NCI-H2107 treated with DMSO at 0.1 percent for 48 hours (cell line): ENCODE results near the gene CNTRL.
"Not testable (repeated sequence)": the region's sequence is repeated elsewhere in the genome, so short reads cannot be mapped to it uniquely, and the experiment has no call there.

Experiments
- DNase-seq: peaks from one replicate; lab custom pipeline; 2025; ENCODE audit not compliant: unreplicated experiment; lab: John Stamatoyannopoulos, UW

Gene CNTRL, protein sequence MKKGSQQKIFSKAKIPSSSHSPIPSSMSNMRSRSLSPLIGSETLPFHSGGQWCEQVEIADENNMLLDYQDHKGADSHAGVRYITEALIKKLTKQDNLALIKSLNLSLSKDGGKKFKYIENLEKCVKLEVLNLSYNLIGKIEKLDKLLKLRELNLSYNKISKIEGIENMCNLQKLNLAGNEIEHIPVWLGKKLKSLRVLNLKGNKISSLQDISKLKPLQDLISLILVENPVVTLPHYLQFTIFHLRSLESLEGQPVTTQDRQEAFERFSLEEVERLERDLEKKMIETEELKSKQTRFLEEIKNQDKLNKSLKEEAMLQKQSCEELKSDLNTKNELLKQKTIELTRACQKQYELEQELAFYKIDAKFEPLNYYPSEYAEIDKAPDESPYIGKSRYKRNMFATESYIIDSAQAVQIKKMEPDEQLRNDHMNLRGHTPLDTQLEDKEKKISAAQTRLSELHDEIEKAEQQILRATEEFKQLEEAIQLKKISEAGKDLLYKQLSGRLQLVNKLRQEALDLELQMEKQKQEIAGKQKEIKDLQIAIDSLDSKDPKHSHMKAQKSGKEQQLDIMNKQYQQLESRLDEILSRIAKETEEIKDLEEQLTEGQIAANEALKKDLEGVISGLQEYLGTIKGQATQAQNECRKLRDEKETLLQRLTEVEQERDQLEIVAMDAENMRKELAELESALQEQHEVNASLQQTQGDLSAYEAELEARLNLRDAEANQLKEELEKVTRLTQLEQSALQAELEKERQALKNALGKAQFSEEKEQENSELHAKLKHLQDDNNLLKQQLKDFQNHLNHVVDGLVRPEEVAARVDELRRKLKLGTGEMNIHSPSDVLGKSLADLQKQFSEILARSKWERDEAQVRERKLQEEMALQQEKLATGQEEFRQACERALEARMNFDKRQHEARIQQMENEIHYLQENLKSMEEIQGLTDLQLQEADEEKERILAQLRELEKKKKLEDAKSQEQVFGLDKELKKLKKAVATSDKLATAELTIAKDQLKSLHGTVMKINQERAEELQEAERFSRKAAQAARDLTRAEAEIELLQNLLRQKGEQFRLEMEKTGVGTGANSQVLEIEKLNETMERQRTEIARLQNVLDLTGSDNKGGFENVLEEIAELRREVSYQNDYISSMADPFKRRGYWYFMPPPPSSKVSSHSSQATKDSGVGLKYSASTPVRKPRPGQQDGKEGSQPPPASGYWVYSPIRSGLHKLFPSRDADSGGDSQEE (N-terminal part only)

DNA sequence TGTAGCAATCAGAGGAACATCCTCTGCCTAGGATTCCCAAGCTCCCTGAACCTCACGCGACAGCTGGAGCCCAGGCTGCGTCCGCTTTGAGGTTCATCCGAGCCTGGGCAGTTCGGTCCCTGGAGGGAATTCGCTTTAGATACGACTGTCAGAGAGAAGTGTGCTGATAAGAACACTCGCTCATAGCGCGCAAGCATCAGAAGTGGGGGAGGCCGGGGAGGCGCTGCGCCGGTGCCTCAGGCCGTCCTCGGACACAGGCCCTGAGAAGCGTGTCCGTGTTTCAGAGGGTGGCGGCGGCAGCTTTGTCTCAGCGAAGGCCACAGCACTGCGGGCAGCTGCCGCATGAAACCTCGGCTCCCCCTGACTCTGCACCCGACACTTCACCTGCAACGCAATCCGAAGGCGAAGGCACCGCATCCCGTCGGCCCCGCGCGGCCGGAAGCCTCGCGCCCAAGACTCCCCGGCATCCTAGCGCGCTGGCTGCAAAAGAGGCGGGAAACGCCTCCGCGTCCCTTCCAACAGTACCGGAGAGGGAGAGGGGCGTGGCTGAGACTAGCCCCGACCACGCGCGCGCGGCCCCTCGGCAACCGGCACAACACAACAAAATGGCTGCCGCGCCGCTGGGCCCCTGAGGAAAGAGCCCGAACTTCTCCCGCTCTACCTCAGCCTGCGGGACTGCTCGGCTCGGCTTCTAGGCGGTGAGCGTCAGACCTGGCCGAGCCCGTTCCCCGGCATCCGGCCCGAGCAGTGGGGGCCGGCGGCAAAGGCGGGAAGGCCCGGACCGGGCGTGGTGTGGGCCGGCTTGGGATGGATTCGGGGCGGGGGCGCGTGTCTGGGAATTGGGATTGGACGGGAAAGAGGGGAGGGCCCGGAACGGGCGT lies at the start of gene CNTRL:
Gene CNTRL (plus strand): TSS at position 586 of the 881 bp plus-strand sequence. CDS start 13,372 bp downstream, outside the sequence.
- DNase-seq, result peak; percentile 73

DNA sequence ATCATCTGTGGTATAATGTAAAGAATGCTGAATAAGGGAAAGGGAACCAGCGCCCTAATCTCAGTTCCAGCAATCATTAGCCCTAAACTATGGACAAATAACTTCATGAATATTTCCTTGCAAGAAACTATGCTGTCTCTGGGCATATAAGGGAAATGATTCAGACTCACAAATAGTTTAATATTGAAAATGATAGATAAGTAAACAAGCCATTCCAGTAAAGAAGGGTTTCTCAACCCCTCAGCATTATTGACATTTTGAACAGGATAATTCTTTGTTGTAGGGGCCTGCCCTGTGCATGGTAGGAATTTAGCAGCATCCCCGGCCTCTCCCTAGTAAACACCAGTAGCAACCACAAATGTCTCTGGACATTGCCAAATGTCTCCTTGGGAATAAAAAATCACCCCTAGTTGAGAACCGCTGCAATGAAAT lies 48.5 kb upstream of the CNTRL start:
- DNase-seq, result no peak

DNA sequence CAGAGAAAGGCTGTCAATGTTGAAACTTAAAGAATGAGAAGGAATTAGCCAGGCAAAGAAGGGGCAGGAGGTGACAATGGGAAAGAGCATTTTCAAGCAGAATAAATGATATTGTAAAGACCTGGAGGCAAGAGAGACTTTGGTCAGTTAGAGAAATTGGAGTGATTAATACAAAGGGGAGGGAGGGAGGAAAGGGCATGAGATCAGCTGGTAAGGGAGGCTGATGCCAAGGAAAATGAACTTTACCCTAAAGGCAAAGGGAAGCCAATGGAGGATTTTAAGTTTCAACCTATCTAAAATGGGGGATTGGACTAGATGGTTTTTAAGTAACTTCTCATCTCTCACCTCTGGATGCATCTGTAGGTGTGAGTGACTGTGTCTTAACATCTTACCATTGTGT lies 48.0 kb upstream of the CNTRL start:
- DNase-seq, result no peak

DNA sequence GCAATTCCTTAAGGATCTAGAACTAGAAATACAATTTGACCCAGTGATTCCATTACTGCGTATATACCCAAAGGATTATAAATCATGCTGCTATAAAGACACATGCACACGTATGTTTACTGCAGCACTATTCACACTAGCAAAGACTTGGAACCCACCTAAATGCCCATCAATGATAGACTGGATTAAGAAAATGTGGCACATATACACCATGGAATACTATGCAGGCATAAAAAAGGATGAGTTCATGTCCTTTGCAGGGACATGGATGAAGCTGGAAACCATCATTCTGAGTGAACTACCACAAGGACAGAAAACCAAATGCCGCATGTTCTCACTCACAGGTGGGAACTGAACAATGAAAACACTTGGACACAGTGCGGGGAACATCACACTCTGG lies 46.5 kb upstream of the CNTRL start:
- not testable (repeated sequence) for DNase-seq

DNA sequence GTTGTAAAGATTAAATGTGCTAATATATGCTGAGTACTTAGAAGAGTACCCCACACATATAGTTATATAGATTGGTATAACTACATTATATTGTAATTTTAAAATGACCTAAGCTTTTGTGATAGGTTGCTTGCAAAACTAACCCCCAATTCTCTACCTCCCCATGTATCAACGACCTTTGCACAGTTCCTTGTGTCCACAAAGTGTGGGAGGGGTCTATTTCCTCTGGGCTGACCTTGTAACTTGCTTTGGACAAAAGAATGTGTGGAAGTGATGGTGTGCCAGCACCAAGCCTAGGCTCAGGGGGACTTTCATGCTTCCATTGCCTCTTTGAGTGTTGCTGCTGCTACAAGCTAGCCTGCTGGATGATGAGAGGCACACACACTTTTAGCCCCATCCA lies 45.3 kb upstream of the CNTRL start:
- DNase-seq, result no peak

DNA sequence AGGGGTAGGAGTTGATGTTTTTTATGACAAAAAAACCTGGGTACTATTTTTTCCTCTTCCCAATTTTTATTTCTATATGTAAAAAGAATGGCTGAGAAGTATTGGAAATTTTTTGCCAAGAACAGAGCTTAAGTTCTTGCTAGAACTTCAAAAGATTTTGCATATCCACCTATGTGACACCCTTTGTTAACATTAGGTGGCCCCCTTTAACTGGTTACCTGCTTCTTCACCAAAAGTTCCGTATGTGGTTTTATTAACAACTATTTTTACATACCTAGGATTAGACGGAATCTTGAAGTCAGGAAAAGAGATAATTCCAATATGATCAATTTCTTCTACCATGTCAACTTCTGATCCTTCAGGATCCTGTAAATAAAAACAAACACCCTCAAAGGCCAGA lies 40.2 kb upstream of the CNTRL start:
- DNase-seq, result no peak

DNA sequence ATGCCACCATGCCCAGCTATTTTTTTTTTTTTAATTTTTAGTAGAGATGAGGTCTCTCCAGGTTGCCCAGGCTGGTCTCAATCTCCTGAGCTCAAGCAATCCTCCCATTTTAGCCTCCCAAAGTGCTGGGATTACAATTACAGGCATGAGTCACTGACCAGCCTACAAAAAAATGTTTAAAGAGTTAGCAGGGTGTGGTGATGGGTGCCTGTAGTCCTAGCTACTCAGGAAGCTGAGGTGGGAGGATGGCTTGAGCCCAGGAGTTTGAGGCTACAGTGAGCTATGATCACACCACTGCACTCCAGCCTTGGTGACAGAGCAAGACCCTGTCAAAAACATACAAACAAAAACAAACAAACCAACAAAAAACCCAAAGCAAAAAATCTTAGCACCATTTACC lies 39.0 kb upstream of the CNTRL start:
- DNase-seq, result not testable (repeated sequence)

DNA sequence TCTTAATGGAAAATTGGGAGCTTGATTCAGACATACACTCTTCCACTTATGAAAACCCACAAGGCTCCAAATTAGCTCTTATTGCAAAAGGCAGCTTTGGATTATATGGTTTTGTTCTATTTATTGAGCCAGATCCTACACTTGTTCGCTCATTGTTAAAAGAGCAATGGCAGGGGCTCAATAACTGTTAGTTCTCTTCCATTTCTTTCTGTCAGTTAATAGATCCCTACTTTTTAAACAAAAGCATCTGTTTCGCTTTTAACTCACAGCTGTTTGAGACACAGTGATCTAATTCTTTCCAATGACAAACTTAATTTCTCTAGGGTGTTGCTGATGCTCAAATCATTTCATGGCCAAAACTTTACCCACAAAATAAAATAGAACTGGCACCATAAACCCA lies 36.4 kb upstream of the CNTRL start:
- peak; percentile 9 for DNase-seq

DNA sequence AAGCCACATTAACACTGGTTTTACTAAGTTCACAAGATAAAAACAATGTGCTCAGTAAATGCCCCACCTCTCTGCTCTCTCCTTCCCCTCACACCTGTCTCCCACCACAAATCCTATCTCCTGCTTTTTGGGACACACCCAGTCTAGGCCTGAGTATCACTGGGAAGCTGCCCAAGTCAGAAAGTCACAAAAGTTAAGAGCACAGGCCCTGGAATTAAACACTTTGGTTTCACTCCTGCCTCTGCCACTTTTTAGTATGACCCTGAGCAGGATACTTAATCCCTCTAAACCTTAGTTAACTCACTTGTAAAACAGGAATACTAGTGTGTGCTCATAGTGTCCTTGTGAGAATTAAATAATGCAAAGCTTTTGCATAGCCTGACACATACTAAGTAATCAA lies 36.0 kb upstream of the CNTRL start:
- DNase-seq, result no peak

DNA sequence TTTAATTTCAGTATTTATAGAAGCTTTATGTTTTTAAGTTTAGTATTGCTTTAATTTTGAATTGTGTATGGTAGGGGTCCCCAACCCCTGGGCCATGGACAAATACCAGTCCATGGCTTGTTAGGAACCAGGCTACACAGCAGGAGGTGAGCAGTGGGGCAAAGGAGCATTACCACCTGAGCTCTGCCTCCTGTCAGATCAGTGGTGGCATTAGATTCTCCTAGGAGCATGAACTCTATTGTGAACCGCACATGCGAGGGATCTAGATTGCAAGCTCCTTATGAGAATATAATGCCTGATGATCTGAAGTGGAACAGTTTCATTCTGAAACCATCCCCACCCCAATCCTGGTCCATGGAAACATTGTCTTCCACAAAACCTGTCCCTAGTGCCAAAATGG lies 26.6 kb upstream of the CNTRL start:
- DNase-seq, result no peak

DNA sequence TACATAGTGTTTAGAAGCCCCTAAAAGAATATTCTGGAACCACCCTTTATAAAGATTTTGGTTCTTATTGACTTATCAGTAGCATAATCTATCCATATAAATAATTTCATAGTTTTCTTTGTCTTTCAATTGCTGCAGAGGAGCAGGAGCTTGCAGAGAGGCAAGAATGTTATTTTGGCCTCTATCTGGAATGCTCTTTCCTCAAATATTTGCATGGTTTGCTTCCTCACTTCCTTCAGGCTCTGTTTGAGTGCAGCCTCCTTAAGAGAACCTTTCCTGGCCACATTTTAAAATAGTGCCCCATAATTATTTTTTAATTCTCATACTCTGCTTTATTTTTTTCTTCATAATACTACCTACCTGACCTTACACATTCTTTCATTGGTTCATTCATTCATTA lies 26.1 kb upstream of the CNTRL start:
- no peak for DNase-seq

DNA sequence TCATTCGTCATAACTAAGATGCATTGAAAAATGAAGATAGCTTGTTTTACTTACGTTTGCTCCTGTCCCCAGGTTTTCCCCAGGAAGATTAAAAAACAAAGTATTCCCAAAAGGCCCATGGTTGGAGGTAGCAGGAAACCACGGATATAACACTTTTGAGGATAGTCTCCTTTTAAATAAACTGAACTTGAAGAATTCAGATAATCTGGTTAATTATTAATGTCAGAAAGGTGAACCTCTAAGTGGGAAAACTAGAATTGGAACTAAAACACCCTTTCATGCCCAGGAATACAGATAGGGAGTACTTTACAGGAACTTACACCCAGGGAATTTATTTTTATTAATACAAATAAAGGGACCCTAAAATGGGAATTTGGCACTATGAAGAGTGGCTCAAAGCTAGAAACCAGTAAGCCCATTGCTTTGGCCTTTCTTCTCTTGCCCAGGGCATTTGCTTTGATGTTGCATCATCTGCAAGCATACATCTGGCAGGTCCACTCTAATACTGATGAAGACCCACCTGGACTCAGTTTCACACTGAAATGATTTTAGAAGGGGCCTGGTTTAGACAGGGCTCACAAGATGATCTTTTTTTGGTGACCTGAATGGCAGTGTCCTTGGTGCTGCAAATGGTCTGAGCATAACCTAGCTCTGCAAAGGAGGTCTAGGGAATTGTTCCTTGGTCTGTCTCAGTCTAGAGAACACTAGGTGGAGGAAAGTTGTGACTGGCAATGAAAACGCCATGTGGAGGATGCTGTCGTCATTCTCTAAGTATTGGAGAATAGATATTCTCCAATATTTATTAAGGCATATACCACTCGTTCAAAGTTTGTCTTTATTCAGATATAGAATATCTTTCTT lies 24.4 kb upstream of the CNTRL start, which contains the start of gene C5:
Gene C5 (minus strand): TSS at position 148 of the 861 bp plus-strand sequence. CDS start 29 bp downstream, at position 119.
- DNase-seq, result no peak

DNA sequence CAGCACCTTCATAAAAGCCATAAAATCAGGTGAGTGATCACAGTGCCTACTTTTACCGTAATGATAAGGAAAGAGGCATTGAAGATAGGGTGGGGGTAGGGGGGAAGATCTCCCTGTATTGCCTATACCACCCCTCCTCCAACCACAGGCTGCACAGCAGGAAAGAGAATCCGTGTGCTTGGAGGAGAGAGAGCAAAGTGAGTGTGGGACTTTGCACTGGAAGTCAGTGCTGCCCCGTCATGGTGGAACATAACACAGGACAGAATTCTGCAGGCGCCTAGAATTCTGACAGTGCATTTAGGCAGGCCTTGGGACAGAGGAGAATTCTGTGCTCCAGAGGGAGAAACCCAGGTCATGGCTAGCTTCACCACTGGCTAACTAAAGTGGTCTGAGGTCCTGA lies 21.2 kb upstream of the CNTRL start:
- DNase-seq, result no peak

DNA sequence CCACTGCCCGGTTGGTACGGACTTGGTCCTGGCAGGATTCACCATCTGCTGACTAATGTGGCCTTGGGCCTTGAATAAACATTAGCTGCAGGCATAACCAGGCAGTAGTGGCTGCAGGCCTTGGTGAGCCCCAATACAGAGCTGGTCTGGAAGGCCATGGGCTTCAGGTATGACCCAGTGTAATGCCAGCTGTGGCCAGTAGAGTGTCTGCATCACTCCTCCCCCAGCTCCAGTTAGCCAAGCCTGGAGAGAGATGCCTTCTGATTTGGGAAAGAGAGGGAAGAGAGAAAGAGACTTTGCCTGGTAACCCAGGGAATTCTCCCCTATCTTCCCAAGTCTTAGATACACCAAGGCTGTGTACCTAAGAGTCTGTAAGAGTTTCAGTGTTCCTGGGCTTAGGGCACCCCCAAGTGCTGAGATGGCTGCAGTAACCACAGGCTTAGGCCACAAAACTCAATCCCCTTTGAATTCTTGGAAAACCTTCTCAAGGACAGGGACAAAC lies 19.1 kb upstream of the CNTRL start:
- DNase-seq, result no peak

DNA sequence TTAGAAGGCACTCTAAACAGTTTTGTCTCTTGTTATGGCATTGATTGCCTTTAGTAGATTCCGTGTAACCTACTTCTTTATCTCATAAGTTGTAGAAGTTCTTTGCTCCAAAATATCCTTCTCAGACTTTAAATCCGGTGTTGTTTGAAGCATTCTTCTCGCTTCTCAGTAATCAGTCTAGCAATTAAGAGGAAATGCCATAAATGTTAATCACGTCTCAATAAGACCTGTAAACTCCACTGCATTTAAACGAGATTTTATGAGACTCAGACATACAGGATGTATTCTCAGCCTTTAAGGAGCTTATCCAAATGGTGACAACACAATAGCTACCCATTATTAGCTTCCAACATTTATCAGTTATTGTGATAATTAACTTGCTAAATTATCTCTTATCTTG lies 16.9 kb upstream of the CNTRL start:
- no peak for DNase-seq

DNA sequence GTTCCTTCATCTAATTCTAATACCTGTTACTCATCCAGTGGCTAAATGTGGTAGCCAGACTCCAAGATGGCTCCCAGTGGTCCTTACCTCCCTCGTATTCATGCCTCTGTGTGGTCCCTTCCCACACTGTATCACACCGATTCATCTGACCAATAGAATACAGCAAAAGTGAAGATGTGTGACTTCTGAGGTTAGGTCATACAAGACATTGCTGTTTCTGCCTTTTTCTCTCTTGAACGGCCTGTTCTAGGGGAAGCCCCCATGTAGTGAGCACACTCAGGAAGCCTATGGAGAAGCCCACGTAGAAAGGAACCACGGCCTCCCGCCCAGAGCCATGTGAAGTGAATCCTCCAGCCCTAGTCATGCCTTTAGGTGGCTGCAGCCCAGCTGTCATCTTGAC lies 15.2 kb upstream of the CNTRL start:
- no peak for DNase-seq

DNA sequence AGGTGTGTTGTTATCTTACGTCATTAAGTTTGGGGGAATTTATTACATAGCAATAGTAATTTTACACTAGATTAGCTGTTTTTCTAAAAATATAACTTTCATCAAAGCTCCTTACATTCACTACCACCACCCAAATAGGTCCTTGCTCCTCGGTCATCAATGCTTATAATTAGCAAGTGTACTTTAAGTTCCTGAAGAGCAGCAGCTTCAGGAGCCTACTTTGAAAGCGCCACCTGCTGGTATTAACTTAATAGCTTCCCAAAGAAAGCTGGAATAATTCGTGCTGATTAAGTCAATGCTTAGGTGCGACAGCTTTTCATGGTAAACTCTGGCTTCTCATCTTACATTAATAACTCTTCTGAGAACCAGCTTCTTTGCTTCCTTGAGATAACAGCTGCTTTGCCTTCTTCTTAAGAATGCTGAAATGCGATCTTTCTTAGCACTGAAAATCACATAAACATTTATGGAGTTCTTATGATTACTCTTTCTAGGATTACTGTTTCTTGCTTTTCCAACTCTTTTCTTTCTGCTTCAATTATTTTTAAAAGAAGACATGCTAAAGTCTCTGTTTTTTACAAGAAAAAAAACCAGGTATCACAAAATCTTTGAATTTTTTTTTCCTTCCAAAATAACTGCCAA lies 14.6 kb upstream of the CNTRL start:
- DNase-seq, result no peak

DNA sequence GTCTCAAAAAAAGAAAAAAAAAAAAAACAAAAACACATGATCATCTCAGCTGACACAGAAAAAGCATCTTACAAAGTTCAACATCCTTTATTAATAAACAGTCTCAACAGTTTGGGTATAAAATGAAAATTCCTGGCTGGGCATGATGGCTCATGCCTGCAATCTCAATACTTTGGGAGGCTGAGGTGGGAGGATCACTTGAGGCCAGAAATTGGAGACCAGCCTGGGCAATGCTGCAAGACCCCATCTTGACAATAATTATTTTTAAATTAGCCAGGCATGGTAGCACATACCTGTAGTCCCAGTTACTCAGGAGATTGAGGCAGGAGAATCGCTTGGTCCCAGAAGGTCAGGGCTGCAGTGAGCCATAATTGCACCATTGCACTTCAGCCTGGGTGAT lies 7.9 kb upstream of the CNTRL start:
- no peak for DNase-seq

DNA sequence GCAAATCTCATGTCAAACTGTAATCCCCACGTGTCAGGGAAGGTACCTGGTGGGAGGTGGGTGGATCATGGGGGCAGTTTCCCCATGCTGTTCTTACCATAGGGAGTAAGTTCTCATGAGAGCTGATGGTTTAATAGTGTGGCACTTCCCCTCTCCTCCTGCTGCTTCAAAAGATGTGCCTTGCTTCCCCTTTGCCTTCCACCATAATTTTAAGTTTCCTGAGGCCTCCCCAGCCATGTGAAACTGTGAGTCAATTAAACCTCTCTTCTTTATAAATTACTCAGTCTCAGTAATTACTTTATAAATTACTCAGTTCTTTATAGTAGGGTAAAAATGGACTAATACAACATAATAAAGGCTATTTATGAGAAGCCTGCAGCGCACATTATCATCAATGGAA lies 7.1 kb upstream of the CNTRL start:
- DNase-seq, result no peak
